CMK (cell line): ENCODE results near the gene OAS3.
"Not testable (repeated sequence)": the region's sequence is repeated elsewhere in the genome, so short reads cannot be mapped to it uniquely, and the experiment has no call there.

Experiments used
- DNase-seq: peaks from one replicate; pipeline ENCODE4 v3.0.0-alpha.2; 2010; ENCODE audit warnings: low read depth

The OAS3 gene

GRCh38 chr12:112937741-112938719, at the start of gene OAS3:
Gene OAS3 (plus strand): TSS chr12:112938474. CDS start chr12:112938531, 57 bp downstream.
- DNase-seq, result peak; percentile 63

GRCh38 chr12:112891093-112892024, 46.9 kb upstream of the OAS3 start:
- DNase-seq, result no peak

- no peak for DNase-seq
Measured at GRCh38 chr12:112892856-112893255, 45.4 kb upstream of the OAS3 start.

- no peak for DNase-seq
Measured at GRCh38 chr12:112894128-112894527, 44.1 kb upstream of the OAS3 start.

- no peak for DNase-seq
Measured at GRCh38 chr12:112898380-112898779, 39.9 kb upstream of the OAS3 start.

- DNase-seq, result peak; percentile 61
Measured at GRCh38 chr12:112900298-112901145, 37.8 kb upstream of the OAS3 start.

- no peak for DNase-seq
Measured at GRCh38 chr12:112901271-112901670, 37.0 kb upstream of the OAS3 start.

GRCh38 chr12:112904571-112904970, 33.7 kb upstream of the OAS3 start:
- no peak for DNase-seq

GRCh38 chr12:112905451-112906089, 32.7 kb upstream of the OAS3 start:
- no peak for DNase-seq

- DNase-seq, result peak; percentile 2
Measured at GRCh38 chr12:112906712-112907414, 31.4 kb upstream of the OAS3 start, which contains the start of gene OAS1. Gene OAS1 (plus strand): TSS chr12:112906962. CDS start chr12:112907040, 78 bp downstream.

- DNase-seq, result no peak
Measured at GRCh38 chr12:112907415-112908157, 30.7 kb upstream of the OAS3 start.

- DNase-seq, result no peak
Measured at GRCh38 chr12:112908548-112908947, 29.7 kb upstream of the OAS3 start.

GRCh38 chr12:112909693-112910092, 28.6 kb upstream of the OAS3 start:
- DNase-seq, result no peak

GRCh38 chr12:112913038-112913688, 25.1 kb upstream of the OAS3 start:
- DNase-seq, result no peak

GRCh38 chr12:112913888-112914287, 24.4 kb upstream of the OAS3 start:
- not testable (repeated sequence) for DNase-seq

- DNase-seq, result no peak
Measured at GRCh38 chr12:112916270-112916669, 22.0 kb upstream of the OAS3 start.

GRCh38 chr12:112919121-112919520, 19.2 kb upstream of the OAS3 start:
- DNase-seq, result no peak

GRCh38 chr12:112924986-112925385, 13.3 kb upstream of the OAS3 start:
- DNase-seq, result no peak

GRCh38 chr12:112926416-112927033, 11.7 kb upstream of the OAS3 start:
- DNase-seq, result not testable (repeated sequence)
